NT2/D1 (cell line): ENCODE measurements around the gene INPP4B.

Experiments
- YY1 ChIP-seq: IDR thresholded peaks from 2 replicates; pipeline ENCODE4 v1.6.1; 2011; ENCODE audit not compliant: insufficient read length, insufficient read depth
- ZNF274 ChIP-seq: IDR thresholded peaks from 2 replicates; pipeline ENCODE4 v1.6.1; 2011; ENCODE audit warnings: mild to moderate bottlenecking, low read depth, low read length

DNA sequence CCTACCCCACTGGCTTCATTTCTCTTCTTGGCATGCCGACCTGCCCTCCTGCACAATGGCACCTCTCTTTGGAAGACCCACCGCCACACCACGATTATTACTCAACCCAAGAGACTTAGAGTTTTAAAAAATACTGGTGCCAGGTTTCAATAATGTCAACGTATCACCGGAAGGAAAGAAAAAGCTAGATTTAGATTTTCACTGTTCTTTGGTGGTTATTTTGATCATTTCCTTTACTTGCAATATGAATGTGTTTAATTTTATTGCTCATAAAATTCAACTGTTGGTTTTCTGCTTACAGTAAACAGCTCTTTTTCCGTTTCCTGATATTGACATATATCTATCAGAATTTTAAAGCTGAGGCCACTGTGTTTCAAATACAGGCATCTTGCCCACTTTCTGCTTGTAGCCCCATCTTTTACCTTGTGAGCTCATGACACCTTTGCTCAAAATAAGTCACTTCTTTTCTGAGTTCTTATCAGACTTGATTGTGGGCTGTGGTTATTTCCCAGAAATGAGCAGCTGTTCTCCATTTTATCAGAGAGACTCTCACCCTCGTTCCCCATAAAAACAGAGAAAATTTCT is 439.1 kb downstream of the INPP4B start:
- TF ChIP-seq YY1 (no peak), ZNF274 (no peak)
